NAMALWA (cell line): ENCODE measurements around the gene C3orf22.

Experiments
- DNase-seq: peaks from one replicate; pipeline ENCODE4 v3.0.0-alpha.2; 2015; ENCODE audit warnings: low spot score

The C3orf22 gene

DNA sequence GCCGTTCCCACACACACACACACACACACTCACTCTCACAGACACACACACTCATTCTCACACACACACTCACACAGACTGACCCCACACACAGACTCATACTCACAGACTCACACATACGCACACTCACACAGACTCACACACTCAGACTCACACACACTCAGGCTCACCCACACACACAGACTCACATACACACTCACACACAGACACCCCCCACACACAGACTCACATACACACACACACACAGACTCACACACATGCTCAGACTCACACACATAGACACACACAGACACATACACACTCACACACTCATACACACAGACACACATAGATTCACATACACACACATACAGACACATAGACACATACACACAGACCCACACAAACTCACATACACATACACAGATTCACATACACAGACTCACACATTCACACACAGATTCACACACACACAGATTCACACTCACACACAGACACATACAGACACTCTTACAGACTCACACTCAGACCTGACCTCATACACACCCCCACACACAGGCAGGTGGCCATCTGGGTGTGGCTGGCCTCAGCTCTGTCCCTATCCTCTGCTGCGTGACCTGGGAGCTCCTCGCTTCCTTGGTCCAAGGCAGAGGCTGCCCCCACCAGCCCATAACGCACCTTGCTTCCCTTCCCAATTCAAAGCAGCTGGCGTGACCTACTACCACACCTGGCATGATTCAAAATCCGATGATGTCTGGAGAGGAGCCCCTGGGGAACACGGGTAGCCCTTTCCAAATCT lies 1.9 kb downstream of the C3orf22 start:
- DNase-seq: no peak

DNA sequence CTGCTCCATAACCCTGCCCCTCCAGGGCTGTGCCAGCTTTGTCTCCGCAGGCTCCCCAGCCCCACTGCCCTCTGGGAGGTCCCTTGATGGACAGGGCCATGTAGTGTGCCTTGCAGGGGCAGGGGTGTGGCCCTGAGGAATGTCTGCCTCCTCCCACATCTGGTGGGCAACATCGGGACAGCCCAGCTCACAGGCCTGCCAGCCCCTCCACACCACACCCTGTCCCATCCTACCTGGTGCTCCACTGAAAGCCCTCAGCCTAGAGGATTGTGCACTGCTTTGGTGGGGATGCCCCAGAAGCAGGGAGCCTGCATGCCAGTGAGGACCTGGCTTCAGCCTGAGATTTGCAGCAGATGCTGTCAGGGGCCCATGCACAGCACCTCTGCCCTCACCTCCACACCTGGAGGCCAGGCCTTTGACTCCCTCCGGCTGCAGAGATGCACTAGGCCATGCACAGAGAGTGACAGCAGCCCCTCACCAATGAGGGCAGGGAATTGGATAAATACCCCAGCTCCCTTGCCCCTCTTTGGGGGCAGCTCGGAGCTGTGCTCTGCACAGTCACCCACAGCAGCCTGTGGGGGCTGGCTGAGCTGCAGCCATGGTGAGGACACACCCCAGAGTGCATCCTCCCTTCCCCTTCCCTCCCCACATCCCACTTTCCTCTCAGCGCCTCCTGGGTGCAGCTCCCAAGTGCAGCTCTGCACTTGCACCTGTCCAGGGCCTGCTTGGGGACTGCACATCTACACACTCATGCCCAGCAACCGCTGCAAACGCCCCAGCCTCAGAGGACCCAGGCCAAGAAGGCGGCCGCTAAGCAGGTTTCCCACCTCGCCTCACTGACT lies 2.7 kb downstream of the C3orf22 start:
- no peak for DNase-seq

DNA sequence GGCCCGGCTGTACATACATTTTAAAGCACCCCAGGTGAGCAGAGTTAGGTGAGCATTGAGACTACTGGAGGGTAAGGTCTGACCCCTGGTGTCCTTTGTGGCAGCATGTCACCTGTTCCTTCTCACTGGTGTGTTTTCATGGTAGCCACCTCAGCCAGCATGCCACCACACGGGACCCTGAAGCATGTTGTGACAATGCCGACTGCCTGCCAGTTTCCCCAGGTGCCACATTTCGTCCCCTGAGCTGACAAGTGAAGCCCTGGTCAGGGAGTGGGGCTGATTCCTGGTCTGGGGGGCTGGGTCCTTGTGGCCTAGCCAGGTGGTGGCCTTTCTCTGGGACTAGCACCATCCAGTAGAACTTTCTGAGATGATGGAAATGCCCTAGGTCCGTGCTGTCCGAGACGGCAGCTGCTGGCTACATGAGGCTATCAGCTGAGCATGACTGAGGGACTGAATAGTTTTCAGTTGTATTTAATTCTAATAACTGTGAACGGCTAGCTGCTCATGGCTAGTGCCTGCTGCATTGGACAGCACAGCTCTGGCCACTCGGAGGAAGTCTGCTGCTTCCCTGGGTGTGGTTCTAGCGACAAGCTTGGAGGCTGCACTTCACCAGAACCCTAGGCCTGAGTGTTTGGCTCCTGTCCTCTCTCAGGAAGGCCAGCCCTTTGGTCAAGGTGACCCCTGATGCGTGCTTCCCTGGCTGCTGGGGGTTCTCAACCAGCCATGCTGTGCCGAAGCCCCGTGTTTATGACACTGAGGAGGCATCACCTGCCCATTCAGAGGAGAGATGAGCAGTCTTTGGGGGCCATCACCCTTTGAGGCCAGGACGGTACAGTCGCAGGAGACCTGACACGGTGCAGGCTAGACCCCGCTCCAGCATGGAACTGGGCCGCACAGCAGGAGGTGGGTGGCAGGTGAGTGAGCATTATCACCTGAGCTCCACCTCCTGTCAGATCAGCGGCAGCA lies 3.9 kb downstream of the C3orf22 start:
- DNase-seq: no peak

DNA sequence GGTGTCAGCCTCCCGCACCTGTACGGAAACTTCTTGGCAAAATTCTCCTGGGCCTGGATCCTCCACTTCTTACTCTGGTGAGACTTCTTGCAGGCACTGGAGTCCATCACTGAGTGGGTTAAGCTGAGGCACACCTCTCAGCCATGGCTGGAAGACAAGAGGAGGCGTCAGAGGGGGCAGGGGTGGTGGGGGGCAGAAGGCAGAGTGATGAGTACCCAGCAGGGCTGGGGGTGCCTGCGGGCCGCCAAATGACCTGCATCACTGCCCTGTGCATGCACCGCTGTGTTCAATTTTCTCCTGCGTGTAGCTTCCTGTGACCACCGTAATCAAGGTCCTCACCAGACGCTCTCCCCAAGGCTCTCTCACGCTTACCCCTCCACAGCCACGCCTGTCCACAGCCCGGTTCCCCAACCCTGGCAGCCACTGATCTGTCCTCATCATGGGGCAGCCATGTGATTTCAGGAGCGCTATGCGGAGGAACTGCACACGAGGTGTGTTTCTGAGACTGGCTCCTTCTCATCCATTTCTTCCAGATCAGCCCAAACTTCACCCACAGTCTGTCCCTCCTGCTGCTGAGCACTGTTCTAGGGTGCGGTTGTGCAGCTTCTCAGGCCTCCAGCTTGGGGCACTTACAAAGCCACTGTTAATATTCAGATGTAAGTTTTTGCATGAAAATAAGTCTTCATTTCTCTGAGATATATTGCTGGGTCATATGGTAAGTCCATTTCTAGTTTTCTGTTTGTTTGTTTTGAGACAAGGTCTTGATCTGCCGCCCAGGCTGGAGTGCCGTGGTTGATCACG lies 5.2 kb downstream of the C3orf22 start:
- DNase-seq: no peak

DNA sequence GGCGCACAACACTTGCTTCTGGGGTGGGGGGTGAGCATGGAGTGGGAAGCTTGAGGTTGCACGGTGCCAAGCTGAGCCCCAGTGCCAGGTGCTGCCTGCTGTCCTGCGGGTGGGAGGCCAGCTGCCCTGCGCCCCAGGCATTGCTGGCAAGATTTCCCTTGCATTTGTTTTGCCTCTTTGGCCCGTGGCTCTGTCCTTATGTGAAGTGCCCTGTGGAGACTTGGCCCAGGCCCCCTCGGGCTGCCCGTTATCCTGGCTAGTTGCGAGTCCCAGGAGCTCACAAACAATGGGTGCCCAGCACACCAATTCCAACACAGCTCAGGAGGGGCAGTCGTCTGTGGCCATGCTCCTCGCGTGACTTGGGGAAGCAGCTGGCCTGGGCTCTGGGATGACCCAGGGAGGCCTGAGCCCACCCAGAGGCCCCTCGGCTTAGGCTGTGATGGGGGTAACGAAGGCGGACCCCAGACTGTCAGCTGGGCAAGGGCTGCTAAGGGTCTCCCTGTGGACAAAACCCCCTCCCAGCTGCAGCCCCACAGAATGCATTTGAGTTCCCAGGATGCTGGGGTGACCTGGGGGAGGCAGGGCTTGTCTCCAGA lies 5.9 kb downstream of the C3orf22 start:
- no peak for DNase-seq

GRCh38 chr3:126551839-126552687 lies 6.7 kb downstream of the C3orf22 start:
- DNase-seq: no peak

GRCh38 chr3:126551121-126551838 lies 7.5 kb downstream of the C3orf22 start:
- DNase-seq: no peak

DNA sequence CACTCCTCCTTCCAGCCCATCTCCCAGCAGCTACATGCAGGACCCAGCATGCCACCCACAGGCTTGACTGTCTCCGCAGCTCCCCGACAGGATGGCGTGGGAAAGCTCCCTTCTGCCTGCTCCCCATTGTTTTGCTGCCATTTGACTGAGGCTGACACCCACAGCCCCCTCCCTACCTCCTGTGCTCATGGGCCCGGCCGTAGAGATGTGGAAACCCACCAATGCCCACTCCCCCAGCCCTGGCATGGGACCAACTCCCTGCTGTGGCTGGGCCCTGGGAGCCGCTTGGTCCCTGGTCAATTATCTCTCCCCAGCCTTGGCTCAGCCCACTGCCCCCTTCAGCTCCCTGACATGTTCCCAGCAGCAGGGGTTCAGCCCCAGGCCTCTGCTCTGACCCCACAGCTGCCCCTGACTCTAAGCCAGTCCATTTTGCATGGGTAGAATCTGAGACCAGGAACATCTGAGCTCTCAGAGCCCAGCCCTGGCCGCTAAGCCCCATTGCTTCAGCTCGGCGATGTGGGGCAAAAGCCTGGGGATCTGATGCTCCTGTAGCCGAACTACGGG lies 8.2 kb downstream of the C3orf22 start:
- no peak for DNase-seq

DNA sequence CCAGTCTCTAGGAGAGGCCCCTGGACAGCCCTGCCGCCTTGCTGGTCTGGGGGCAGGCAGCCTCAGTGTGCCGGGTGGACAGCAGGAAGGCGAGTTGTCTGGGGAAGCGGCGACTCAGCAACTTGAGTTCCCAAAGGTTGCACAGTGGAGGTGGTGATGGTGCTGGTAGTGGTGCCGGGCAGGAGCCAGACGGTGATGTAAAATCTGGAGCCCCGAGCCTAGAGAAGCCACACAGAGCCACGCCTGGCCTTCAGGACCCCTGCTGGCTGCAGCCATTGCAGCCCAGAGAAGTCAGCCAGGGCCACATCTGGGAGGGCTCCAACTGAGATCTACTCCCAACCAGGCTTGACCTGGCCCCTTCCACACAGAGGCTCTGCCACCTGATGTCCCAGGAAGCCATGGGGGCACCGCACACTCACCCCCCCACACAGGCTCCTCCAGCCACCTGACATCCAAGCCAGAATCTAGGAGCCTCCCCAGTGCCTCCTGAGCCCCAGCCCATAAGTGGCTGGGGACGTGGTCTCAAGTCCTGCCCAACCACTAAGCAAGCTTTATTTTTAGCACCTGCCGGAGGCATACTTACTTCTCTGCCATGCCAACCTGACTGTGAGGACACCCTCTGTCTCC lies 8.8 kb downstream of the C3orf22 start:
- no peak for DNase-seq

GRCh38 chr3:126548556-126549466 lies 9.9 kb downstream of the C3orf22 start:
- peak; percentile 14 for DNase-seq

GRCh38 chr3:126547721-126548120 lies 11.0 kb downstream of the C3orf22 start:
- DNase-seq: no peak

DNA sequence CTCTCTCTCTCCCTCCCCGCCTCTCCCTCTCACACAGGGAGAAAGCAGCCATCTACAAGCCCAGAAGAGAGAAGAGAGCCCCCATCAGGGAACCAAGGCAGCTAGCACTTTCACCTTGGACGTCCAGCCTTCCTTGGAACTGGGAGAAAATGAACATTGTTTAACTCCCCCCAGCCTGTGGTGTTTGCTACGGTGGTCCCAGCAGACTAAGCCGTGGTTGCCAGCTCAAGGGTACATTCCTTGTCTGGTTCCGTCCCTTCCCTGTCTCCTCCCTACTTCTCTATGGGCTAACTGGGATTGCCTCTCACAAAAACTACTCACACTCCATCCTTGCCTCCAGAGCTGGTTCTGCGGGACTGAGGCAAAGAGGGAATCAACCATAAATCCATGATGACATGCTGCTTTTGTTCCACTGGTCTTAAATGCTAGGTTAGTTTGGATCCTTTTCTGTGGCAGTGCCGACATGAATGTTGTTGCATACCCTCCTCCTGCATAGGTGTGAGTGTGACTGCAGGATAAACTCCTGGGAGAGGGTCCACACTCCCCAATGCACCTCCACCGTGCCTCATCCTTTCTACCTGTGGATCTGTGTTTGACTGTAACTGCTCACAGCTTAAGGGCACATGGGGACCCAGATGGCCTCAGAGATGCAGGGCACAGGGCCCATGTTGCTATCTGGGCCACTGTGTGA lies 12.0 kb downstream of the C3orf22 start:
- no peak for DNase-seq

- DNase-seq: no peak
These were observed 12.7 kb downstream of the C3orf22 start for GRCh38 chr3:126546013-126546412.

GRCh38 chr3:126545544-126545943 lies 13.2 kb downstream of the C3orf22 start:
- DNase-seq: no peak

DNA sequence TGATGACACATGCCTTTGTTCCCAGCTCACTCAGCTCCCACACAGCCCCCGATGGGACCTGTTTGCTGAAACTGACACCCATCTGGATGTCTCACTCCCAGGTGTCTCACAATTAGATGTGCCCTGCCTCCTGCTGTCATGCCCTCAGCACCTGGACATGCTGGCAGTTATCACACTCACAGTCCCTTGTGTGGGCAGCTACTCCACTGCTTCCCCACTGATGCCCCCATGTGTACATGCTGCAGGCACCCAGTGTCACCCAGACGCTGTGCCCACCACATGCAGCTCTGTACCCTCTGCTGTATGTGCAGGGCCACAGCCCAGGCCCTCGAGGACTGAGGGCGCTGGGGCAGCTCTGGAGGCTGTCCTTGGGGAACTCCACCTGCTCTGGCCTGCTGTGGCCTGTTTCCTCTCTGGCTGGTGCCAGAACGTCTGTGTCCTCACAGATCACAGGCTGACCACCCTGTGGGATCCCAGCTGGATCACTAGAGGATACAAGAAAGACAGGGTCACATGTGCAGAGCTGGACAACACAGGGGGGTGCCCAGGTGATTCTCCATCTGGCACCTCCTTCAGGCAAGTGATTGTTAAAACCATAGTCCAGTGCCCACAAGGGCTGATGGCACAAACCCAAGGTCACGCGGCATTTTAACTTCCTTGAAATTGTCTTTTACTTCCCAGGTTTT lies 14.0 kb downstream of the C3orf22 start:
- no peak for DNase-seq

DNA sequence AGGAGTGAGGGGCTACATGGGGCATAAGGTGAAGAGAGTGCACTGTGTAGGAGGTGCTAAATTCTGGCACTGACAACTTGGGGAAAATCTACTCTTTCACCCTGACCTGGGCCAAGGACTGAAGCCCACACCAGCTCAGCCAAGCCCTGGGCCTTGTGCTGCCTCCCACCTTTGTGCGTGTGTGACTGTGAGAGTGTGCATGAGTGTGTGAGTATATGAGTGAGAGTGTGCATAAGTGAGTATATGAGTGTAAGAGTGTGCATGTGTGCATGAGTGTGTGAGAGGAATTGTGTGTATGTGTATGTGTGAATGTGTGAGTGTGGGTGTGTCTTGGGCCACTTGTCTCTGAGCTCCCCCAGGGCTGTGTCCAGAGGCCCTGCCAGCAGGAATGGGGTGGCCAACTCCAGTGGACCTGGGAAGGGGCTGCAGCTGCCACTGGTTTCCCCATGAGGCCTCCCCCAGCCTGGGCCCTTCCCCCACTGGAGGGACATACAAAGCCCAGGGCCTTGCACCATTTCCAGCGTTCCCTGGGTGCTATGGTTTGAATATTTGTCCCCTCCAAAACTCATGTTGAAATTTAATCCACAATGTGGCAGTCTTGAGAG lies 15.2 kb downstream of the C3orf22 start:
- no peak for DNase-seq
